CD4-positive, alpha-beta T cell (primary cell): ENCODE data around the gene CNKSR3. TPM values are rescaled to one million over a fixed set of nuclear protein-coding genes. Genes with fewer than 3 reads are reported as not detected.

Experiments used
- ATAC-seq: fragments of 200-7000 bp; cut with Tn5 transposase; one replicate; pipeline ENCODE4 v1.10.0; 2022; ENCODE audit warnings: mild to moderate bottlenecking; ENCODE audit not compliant: poor library complexity
- CTCF ChIA-PET: fragments of 350-600 bp; sonication (Branson Sonifier 250); formaldehyde crosslinking; loops from one replicate; lab custom pipeline; 2021; ENCODE audit warnings: antibody characterized with exemption, inconsistent platforms; lab: Charles Lee
- POLR2A ChIA-PET: fragments of 350-600 bp; sonication (Branson Sonifier 250); formaldehyde crosslinking; loops from one replicate; lab custom pipeline; 2021; ENCODE audit warnings: antibody characterized with exemption, inconsistent platforms; lab: Charles Lee
- DNase-seq, 14 experiments: peaks; one replicate each; pipeline ENCODE4 v3.0.0-alpha.2; 2013 to 2020; ENCODE audit warnings: mixed read lengths in 2 of 14
- H3K27ac ChIP-seq, 2 donors: one replicate each; pipeline versions ENCODE4 v1.5.1 to v1.7.0; 2013; ENCODE audit warnings: low read length in 2 of 2, low read depth in 1 of 2, mild to moderate bottlenecking in 1 of 2
- H3K27me3 ChIP-seq, 2 experiments: 1 replicate in 1 of 2; 2 replicates in 1 of 2; pipeline versions ENCODE4 v1.6.1 to v1.7.0; 2013; ENCODE audit warnings: low read length in 2 of 2, control low read depth in 1 of 2, mild to moderate bottlenecking in 1 of 2, moderate library complexity in 1 of 2; ENCODE audit not compliant: insufficient read depth in 2 of 2, control insufficient read depth in 1 of 2
- H3K36me3 ChIP-seq: one replicate; pipeline ENCODE4 v1.6.1; 2013; ENCODE audit warnings: low read length, control low read depth; ENCODE audit not compliant: insufficient read depth
- H3K4me1 ChIP-seq: one replicate; pipeline ENCODE4 v1.6.1; 2013; ENCODE audit warnings: low read length, control low read depth; ENCODE audit not compliant: insufficient read depth
- H3K4me3 ChIP-seq: one replicate; pipeline ENCODE4 v1.5.1; 2013; ENCODE audit warnings: mild to moderate bottlenecking, low read length, moderate library complexity
- H3K9me3 ChIP-seq, 2 experiments: 1 replicate in 1 of 2; 2 replicates in 1 of 2; pipeline versions ENCODE4 v1.6.1 to v1.7.0; 2013; ENCODE audit warnings: low read length in 2 of 2, mild to moderate bottlenecking in 2 of 2, control low read depth in 1 of 2, moderate library complexity in 1 of 2; ENCODE audit not compliant: control insufficient read depth in 1 of 2, insufficient read depth in 1 of 2
- H3K27ac Mint-ChIP-seq: one replicate; pipeline ENCODE4 v1.8.0; 2020; ENCODE audit warnings: mixed read lengths
- H3K27me3 Mint-ChIP-seq: one replicate; pipeline ENCODE4 v1.8.0; 2021; ENCODE audit warnings: mixed read lengths
- H3K36me3 Mint-ChIP-seq: one replicate; pipeline ENCODE4 v1.8.0; 2021; ENCODE audit warnings: low read depth, mixed read lengths
- H3K4me1 Mint-ChIP-seq: one replicate; pipeline ENCODE4 v1.8.0; 2021; ENCODE audit warnings: low read depth, mixed read lengths
- H3K4me3 Mint-ChIP-seq: one replicate; pipeline ENCODE4 v1.8.0; 2020; ENCODE audit warnings: mild to moderate bottlenecking, mixed read lengths
- H3K9me3 Mint-ChIP-seq: one replicate; pipeline ENCODE4 v1.8.0; 2020; ENCODE audit warnings: mixed read lengths
- CTCF ChIP-seq: fragments of 200-600 bp; IDR thresholded peaks from one replicate; pipeline ENCODE4 v1.8.0; 2022; ENCODE audit warnings: antibody characterized with exemption, mild to moderate bottlenecking
- intact Hi-C, 2 experiments: fragments of 100-400 bp; cut with DNase I in 1 of 2; cut with micrococcal nuclease in 1 of 2; formaldehyde crosslinking; loops; one replicate each; pipeline versions ENCODE4 v1.15.1 to v1.9.0; 2023 to 2025; cut with DNase I, micrococcal nuclease
- total RNA-seq, 174 experiments: library from RNA in 2 of 174; stranded (reverse) in 2 of 174; gene quantifications; one replicate each; pipeline ENCODE4 v1.2.3 and lab custom pipeline; 2021 to 2026

Gene CNKSR3
- total RNA-seq, 2 experiments from 2014 or later, result 0.14 TPM; not detected in 1

GRCh38 chr6:154494592-154495311 lies 15.7 kb downstream of the CNKSR3 start:
- CTCF ChIA-PET, result no interaction called here
- no peaks in the 10 kb centered on the region for H3K9me3 Mint-ChIP-seq

DNA sequence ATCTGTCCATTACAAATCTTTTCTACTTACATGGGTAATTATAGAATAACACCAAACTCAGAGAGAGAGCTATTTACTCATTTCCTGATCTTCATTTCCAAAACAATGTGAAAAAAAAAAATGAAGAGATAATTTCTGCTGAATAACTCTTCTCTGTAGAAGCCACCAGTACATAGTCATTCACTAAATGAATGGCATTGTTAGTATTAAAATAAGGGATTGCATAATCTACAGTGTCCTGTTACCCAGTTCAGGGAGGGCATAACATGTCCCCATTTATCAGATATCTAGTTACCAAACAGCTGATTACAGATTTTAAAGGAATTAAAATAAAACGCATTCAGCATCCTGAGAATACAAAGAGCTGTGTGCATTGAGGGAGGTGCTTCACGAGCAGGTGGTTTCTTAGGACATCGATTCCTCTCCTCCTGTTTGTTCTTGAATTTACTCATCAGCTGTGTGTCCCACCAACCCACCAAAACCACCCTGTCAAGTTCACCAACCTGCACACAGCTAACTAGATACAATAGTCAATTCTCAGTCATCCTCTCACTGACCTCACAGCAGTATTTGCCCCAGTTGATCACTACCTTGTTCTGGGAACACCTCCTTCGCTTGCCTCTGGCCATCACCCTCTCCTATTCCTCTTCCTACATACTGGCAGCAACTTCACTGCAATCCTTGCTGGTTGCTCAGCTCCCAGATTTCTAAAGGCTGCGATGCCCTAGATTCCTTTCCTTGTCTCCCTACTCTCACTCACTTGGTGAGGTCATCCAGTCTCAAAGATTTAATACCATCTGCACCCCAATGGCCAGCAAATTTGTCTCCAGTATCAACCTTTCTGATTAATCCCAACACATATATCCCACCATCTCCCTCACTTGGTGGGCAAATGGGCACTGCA lies 18.7 kb downstream of the CNKSR3 start:
- H3K4me3 ChIP-seq, result no peak overlapping the region
- Mint-ChIP-seq H3K4me1 (no peaks in the 10 kb centered on the region), H3K9me3 (no peaks in the 10 kb centered on the region), H3K27ac (no peak overlapping the region), H3K27me3 (no peaks in the 10 kb centered on the region), H3K36me3 (no peaks in the 10 kb centered on the region), H3K4me3 (no peak overlapping the region)
- TF ChIP-seq CTCF, result no peak
- H3K4me1 ChIP-seq, result no peaks in the 10 kb centered on the region
- no peaks in the 10 kb centered on the region for H3K36me3 ChIP-seq
- H3K27me3 ChIP-seq, result peaks cover 0 to 5% of the 10 kb centered on the region in 2 experiments
- DNase-seq (no peak), ATAC-seq (no peak)
- intact Hi-C loops, result no loop called here
- no peaks in the 10 kb centered on the region for H3K9me3 ChIP-seq
- ChIA-PET POLR2A (no interaction called here), CTCF (no interaction called here)
- no peak overlapping the region for H3K27ac ChIP-seq

More at GRCh38 chr6:154494592-154495311, 15.7 kb downstream of the CNKSR3 start:
- POLR2A ChIA-PET, result no interaction called here
- Histone ChIP-seq H3K27me3 (no peaks in the 10 kb centered on the region), H3K27ac (no peak overlapping the region), H3K4me3 (no peak overlapping the region), H3K9me3 (no peaks in the 10 kb centered on the region), H3K36me3 (no peaks in the 10 kb centered on the region), H3K4me1 (no peaks in the 10 kb centered on the region)
- H3K4me1 Mint-ChIP-seq, result no peaks in the 10 kb centered on the region
- intact Hi-C loops, result no loop called here
- H3K4me3 Mint-ChIP-seq, result no peak overlapping the region
- DNase-seq, result no peak
- H3K27ac Mint-ChIP-seq, result no peak overlapping the region
- no peak for TF ChIP-seq CTCF
- ATAC-seq, result no peak
- no peaks in the 10 kb centered on the region for H3K36me3 Mint-ChIP-seq
- H3K27me3 Mint-ChIP-seq, result no peaks in the 10 kb centered on the region

DNA sequence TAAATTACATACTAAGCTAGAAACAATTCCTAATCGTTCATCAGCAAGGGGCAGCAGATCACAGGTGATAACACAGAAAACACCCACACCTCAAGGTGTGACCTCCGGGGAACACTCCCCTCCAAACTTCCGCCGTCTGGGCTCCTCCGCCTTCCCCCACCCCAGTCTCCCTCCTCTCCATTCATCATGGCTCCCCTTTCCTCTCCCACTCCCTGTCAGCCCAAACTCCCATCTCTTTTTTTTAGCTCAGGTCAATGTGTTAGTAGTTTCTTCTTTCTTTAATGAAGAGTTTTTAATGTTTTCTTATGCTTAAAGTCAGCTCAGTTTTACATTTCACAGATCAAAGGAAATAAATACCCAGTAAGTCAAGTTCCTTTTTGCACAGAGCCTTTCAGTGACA lies 20.7 kb downstream of the CNKSR3 start:
- H3K4me3 Mint-ChIP-seq, result no peak overlapping the region
- TF ChIP-seq CTCF, result no peak
- H3K4me3 ChIP-seq, result no peak overlapping the region
- CTCF ChIA-PET, result interaction anchor here (0.8 kb wide), 1 partner anchor 15 kb away, joined by 3 read pairs; no protein-coding TSS in a partner anchor
- peaks cover 0 to 5% of the 10 kb centered on the region in 2 experiments for H3K27me3 ChIP-seq
- H3K27ac Mint-ChIP-seq, result no peak overlapping the region
- no peaks in the 10 kb centered on the region for H3K36me3 Mint-ChIP-seq
- no peaks in the 10 kb centered on the region for H3K9me3 ChIP-seq
- H3K9me3 Mint-ChIP-seq, result no peaks in the 10 kb centered on the region
- H3K36me3 ChIP-seq, result no peaks in the 10 kb centered on the region
- DNase-seq (no peak), ATAC-seq (no peak)
- no peaks in the 10 kb centered on the region for H3K4me1 Mint-ChIP-seq
- H3K27me3 Mint-ChIP-seq, result no peaks in the 10 kb centered on the region
- no peak overlapping the region for H3K27ac ChIP-seq
- intact Hi-C loops, result no loop called here
- POLR2A ChIA-PET, result interaction anchor here (0.5 kb wide), 1 partner anchor 654 kb away, joined by 3 read pairs; no protein-coding TSS in a partner anchor
- H3K4me1 ChIP-seq, result no peaks in the 10 kb centered on the region
